22Rv1 (cell line): ENCODE data around the gene TLX2.

ENCODE experiments used
- CTCF ChIP-seq: fragments of 450-650 bp; IDR thresholded peaks from 2 replicates; pipeline ENCODE4 v1.5.1; 2017; ENCODE audit warnings: mild to moderate bottlenecking
- ZFX ChIP-seq: fragments of 450-650 bp; IDR thresholded peaks from 2 replicates; pipeline ENCODE4 v1.6.1; 2017; ENCODE audit warnings: antibody characterized with exemption, borderline replicate concordance

- TF ChIP-seq CTCF (no peak), ZFX (no peak)
These were observed 13.7 kb upstream of the TLX2 start for GRCh38 chr2:74500578-74500946.
